Adipose tissue (tissue), 3 donors: Measurements from ENCODE around the gene NUBPL. TPM values are rescaled to one million over a fixed set of nuclear protein-coding genes. Genes with fewer than 3 reads are reported as not detected.
"Not testable (repeated sequence)": the region's sequence is repeated elsewhere in the genome, so short reads cannot be mapped to it uniquely, and the experiment has no call there.

ENCODE experiments used
- H3K27ac ChIP-seq: one replicate; pipeline ENCODE4 v1.5.1; 2013; ENCODE audit warnings: low read depth, low read length
- WGBS, 3 donors: extraction: QIAGEN DNeasy Blood & Tissue Kit; methylation state at CpG; one replicate each; pipeline ENCODE4 v1.1.7; 2013; 5-methylcytosine and 5-hydroxymethylcytosine counted together
- polyA plus RNA-seq, 3 donors: library from polyadenylated mRNA; stranded (reverse); fragments of 200-250 nt; gene quantifications; one replicate each; pipeline ENCODE4 v1.2.3, GENCODE V29; 2013
- donor health status: healthy with polysubstance abuse.
- donor health status: Bipolar disorder and iron deficiency.
- donor health status: healthy.

NUBPL gene
- polyA plus RNA-seq, 3 donors: 2.9 to 7.8 (median 7.5) TPM

DNA sequence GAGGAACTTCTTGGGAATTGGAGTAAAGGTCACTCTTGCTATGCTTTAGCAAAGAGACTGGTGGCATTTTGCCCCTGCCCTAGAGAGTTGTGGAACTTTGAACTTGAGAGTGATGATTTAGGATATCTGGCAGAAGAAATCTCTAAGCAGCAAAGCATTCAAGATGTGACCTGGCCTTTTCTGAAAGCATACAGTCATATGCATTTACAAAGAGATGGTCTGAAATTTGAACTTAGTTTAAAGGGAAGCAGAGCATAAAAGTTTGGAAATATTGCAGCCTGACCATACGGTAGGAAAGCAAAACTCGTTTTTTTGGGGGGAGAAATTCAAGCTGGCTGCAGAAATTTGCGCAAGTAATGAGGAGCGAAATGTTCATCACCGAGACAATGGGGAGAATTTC, 60.9 kb downstream of the NUBPL start:
- no peak overlapping the region for H3K27ac ChIP-seq
- 93 to 95% (median 95%) methylated on average over 5 of the region's 5 CpGs for whole genome bisulfite sequencing, 3 donors

DNA sequence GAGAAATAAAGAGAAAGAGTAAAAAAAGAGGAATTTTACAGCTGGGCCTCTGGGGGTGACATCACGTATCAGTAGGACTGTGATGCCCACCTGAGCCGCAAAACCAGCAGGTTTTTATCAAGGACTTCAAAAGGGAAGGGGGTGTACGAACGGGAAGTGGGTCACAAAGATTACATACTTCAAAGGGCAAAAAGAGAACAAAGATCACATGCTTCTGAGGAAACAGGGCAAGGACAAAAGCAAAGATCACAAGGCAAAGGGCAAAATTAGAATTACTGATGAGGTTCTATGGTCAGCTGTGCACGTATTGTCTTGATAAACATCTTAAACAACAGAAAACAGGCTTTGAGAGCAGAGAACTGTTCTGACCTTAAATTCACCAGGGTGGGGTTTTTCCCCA, 91.7 kb downstream of the NUBPL start:
- H3K27ac ChIP-seq: not testable (repeated sequence)
- WGBS, 3 donors: 94 to 98% (median 97%) methylated on average over 5 of the region's 5 CpGs

DNA sequence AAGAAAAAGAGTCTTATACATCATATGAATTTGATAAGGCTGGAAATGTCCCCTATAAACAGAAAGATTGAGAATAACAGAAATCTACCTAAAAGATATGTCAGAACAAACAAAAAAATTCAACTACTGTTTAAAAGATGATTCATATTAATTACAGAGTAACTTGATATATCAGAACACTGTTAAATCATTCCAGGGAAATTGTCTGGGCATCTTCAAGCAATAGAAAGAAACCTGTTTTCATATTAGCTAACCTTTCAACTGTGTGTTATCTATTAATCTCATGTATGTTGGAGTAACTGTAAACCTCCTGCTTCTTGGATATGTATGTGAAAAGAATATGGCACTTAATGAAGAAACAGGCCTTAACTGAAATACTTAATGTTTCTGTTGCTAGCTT, 96.7 kb downstream of the NUBPL start:
- no peak overlapping the region for H3K27ac ChIP-seq

DNA sequence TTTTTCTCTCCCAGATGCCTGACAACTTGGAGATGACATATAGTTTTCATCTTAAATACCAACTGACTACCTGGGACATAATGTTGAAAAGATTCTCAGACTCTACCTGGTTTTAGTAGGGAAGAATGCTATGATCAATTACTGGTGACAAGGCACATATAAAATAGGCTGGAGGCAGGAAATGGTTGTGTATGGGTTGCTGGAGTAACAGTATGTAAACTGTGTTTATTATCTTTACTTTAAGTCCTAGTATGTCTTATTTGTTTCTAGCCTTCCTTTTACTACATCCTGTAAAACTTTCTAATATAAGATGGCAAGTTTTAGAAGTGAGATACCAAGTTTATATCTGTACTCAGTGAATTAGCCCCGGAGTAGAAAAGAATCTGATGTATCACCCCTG, 98.1 kb downstream of the NUBPL start:
- WGBS, 3 donors: 70 to 97% (median 97%) methylated on average over 1 of the region's 1 CpG

DNA sequence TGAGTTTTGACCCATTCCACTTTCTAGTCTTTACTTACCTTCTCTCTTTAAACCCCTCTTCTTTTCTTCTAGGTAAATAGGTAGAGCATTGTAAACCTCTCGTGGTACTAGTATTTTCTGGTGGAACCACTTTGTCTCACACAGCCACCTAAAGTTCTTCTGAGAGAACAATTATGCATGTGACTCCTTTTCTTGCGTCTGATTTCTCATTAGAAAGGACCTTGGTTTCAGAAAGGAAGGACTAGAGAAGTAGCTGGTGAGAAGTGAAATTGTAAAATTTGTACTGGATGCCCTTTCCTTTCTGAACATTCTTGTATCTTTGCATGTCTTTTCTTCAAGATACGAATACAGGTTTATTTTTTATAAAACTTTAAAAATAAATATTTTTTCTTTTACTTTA, 99.0 kb downstream of the NUBPL start:
- WGBS, 3 donors: 87 to 93% (median 90%) methylated on average over 3 of the region's 3 CpGs
- no peak overlapping the region for H3K27ac ChIP-seq

More for the DNA sequence above, 98.1 kb downstream of the NUBPL start:
- no peak overlapping the region for H3K27ac ChIP-seq

DNA sequence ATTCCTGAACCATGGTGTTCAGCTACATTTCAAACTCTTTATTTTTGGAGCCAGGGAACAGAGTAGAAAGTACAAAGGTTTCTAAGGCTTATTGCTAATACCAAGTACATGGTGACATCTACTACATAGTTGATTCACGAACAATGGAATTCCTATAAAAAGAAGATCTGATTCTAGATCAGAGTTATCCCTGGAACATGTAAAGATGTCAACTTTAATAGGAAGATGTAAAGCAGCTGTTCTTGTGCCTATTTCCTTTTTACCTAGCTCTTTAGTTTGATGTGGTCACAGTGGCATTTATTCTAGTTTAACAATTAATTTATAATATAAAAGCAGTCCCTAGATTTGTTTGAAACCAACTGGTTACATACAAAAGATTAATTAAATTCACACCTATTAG, 99.5 kb downstream of the NUBPL start:
- 73 to 87% (median 78%) methylated on average over 1 of the region's 1 CpG for WGBS, 3 donors
- H3K27ac ChIP-seq: no peak overlapping the region

DNA sequence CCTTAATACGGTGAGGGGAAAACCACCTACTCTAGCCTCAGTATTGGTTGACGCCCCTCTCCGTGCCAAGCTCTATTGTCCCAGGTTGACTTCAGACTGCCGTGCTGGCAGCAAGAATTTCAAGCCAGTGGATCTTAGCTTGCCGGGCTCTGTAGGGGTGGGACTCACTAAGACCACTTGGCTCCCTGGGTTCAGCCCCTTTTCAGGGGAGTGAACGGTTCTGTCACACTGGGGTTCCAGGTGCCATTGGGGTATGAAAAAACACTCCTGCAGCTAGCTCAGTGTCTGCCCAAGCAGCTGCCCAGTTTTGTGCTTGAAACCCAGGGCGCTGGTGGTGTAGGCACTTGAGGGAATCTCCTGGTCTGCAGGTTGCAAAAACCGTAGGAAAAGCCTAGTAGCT, 107.1 kb downstream of the NUBPL start:
- WGBS, 3 donors: 93 to 96% (median 93%) methylated on average over 8 of the region's 8 CpGs
- H3K27ac ChIP-seq: no peak overlapping the region

DNA sequence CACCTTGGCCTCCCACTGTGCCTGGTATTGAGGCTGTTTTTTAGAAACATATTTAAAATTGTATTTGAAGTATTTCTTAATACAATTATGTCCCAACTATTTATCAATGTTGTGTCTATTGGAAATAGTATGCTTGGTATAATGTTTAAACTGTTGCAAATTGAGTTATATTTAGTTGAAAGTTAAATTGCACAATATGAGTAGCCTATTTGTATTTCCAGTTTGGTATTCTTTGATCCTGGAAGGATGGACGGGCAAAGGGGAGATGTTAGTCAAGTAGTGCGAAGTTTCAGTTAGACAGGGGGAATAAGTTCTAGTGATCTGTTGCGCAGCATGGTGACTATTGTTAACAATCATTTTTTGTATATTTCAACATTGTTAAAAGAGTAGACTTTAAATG, 111.5 kb downstream of the NUBPL start:
- 75 to 98% (median 81%) methylated on average over 3 of the region's 3 CpGs for WGBS, 3 donors
- no peak overlapping the region for H3K27ac ChIP-seq

DNA sequence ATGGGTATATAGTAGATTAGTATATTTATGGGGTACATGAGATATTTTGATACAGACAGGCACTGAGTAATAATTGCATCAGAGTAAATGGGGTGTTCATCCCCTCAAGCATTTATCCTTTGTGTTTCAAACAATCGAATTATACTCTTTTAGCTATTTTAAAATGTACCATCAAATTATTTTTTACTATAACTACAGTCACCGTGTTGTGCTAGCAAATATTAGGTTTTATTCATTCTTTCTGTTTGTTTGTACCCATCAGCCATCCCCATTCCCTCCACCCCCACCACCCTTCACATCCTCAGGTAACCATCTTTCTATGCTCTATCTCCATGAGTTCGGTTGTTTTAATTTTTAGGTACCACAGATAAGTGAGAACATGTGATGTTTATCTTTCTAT, 115.8 kb downstream of the NUBPL start:
- 62 to 95% (median 66%) methylated on average over 3 of the region's 3 CpGs for WGBS, 3 donors

DNA sequence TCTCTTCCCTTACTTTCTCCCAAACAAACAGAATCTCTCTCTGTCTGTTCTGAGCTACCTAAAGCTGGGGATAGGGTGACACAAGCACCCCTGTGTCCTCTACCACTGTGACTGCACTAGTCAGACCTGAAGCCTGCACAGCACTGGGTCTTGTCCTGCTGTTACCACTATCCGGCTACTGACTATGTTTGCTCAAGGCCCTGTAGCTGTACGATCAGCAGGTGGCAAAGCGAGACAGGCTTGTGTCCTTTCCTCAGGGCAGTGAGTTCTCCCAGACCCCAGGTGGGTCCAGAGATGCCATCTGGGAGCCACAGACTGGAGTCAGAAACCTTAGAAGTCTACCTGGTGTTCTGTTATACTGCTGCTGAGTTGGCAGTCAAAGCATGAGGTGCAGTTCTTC, 116.4 kb downstream of the NUBPL start:
- no peak overlapping the region for H3K27ac ChIP-seq
- 83 to 95% (median 94%) methylated on average over 3 of the region's 3 CpGs for WGBS, 3 donors

More for the DNA sequence above, 115.8 kb downstream of the NUBPL start:
- H3K27ac ChIP-seq: no peak overlapping the region

DNA sequence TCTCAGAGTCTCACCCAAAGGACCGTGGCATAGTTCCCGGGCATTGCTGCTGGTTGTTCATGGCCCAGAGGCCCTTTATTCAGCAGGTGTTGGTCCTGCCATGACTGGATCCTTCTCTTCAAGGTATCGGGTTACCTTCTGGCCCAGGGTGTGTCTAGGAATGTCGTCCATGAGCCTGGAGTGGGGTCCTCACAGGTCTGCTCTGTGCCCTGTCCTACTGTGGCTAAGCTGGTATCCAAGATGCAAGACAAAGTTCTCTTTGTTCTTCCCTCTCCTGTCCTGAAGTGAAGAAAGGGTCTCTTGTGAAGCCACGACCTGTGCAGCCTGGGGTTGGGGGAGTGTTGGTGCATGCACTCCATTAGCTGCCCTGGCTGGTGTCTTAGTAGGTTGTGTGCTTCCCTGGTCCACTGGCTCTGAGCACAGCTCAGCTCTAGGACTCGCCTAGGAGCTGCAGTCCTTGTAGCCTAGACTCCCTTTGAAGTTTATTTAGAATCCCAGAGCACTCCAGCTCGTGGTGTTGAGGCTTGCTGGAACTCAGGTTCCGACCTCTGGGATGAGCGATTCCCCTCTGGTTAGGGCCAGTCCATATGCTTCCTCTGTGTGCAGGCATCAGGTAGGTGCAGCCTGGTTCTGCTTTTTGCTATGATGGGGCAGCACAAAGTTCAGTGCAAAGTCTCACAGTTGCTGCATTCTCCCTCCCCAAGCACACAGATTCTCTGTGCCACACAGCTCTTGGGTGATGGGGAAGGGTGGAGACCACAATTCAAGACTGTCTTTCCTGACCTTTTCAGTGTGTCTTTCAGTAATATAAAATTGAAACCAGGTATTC, 117.4 kb downstream of the NUBPL start:
- H3K27ac ChIP-seq: no peak overlapping the region
- WGBS, 3 donors: 88 to 89% (median 88%) methylated on average over 9 of the region's 9 CpGs

DNA sequence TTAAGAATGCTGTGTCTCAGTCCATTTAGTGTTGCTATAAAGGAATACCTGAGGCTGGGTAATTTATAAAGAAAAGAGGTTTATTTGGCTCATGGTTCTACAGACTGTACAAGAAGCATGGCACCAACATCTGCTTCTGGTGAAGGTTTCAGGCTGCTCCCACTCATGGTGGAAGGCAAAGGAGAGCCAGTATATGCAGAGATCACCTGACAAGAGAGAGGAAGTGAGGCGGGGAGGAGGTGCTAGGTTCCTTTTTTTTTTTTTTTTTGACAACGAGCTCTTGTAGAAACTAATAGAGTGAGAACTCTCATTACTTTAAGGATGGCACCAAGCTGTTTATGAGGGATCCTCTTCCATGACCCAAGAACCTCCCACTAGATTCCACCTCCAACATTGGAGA, 121.6 kb downstream of the NUBPL start:
- H3K27ac ChIP-seq: no peak overlapping the region
- 92 to 100% (median 96%) methylated on average over 2 of the region's 2 CpGs for WGBS, 3 donors

DNA sequence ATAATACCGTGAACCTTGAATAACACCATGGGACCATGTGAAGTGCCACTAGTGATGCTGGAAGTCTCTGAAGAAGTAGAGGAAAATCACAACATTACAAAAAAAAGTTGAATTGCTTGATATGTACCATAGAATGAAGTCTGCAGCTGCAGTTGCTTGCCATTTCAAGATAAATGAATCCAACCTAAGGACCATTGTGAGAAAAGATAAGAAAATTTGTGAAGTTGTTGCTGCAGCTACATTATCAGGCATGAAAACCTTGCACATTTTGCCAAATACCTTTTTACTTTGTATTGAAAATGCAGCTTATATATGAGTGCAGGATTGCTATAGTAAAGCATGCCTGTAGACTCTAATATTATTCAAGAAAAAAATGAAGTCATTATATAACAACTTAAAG, 126.5 kb downstream of the NUBPL start:
- 94 to 100% (median 98%) methylated on average over 1 of the region's 1 CpG for WGBS, 3 donors
- no peak overlapping the region for H3K27ac ChIP-seq

DNA sequence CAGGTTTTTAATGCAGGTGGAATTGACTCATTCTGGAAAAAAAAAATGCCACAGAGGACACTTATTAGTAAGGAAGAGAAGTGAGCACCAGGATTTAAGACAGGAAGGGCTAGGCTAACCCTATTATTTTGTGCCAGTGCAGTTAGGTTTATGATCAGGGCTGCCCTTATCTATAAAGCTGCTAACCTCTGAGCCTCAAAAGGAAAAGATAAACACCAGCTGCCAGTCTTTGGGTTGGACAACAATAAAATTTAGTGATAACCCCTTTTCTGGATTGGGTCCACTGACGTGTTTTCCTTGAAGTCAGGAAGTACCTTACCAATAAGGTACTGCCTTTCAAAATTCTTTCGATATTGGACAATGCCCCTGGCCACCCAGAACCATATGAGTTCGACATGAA, 128.9 kb downstream of the NUBPL start:
- 69 to 84% (median 70%) methylated on average over 3 of the region's 3 CpGs for WGBS, 3 donors

DNA sequence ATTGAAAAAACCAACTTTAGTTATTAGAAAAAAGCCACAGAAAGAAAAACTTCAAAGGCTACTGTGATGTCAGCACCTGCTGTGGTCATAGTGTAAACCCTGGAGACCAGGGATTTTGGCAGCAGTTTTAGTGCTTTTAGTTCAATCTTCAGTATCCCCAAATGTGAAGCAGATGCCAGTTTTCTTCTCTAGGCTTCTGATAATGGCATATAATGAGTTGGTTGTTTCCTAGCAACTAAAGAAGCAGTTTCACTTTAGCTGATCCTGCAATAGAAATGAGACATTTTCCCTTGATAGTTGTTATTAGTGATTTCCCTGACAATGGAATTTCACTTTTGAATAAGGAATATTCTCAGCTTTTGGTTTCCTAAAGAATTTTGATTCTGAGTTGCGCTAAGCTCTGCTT, 131.2 kb downstream of the NUBPL start:
- no peak overlapping the region for H3K27ac ChIP-seq
- 61 to 83% (median 75%) methylated on average over 1 of the region's 1 CpG for whole genome bisulfite sequencing, 3 donors

More for the DNA sequence above, 128.9 kb downstream of the NUBPL start:
- H3K27ac ChIP-seq: no peak overlapping the region

DNA sequence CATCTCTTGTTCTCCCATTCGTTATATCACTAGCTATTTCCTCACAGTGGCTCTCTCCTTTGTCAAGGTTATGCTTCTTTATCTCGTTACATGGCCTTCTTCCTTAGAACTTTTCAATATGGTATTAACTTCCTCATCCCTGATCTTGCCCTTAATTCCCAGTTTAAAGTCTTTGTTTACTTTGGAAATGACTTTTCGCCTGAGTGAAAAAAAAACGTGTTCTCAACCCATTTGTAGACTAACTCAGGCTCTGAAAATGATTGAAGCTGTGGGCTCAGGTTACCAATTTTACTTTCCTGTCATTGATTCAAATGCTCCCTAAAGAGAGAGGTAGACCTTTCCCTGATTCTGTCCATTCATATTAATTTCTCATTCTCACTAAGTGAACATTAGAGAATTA, 135.2 kb downstream of the NUBPL start:
- H3K27ac ChIP-seq: no peak overlapping the region
- 60 to 81% (median 62%) methylated on average over 4 of the region's 4 CpGs for WGBS, 3 donors

DNA sequence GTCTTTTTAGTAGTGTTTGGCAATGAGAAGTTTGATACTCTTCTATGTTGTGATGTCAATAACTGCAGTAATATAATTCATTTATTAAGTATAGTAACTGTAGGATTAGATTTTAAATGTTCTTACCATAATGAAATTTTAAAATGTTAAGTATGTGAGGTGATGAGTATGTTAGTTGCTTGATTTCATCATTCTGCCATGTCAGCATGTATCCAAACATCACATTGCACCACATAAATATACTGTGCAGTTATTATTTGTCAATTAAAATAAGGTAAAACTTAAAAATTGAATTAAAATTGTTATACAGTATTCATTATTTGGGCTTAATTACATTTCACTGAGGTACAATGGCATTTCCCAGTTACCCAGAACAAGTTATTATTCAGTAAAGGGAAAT, 138.6 kb downstream of the NUBPL start:
- H3K27ac ChIP-seq: no peak overlapping the region

DNA sequence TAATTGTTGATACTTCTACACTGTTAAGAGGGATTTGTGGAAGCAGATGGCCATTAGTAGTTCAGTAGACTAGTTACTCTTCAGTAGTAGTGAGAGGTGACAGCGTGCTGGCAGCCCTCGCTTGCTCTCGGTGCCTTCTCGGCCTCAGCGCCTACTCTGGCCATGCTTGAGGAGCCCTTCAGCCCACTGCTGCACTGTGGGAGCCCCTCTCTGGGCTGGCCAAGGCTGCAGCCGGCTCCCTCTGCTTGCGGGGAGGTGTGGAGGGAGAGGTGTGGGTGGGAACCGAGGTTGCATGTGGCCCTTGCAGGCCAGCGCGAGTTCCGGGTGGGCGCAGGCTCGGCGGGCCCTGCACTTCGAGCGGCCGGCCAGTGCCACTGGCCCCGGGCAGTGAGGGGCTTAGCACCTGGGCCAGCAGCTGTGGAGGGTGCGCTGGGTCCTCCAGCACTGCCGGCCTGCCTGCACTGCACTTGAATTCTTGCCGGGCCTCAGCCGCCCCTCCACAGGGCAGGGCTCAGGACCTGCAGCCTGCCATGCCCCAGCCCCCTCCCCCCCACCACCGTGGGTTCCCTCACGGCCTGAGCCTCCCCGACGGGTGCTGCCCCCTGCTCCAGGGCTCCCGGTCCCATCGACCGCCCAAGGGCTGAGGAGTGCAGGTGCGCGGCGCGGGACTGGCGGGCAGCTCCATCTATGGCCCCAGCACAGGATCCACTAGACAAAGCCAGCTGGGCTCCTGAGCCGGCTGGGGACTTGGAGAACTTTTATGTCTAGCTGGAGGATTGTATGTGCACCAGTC, 139.3 kb downstream of the NUBPL start:
- no peak overlapping the region for H3K27ac ChIP-seq
- 92 to 96% (median 95%) methylated on average over 32 to 35 of the region's 35 CpGs for WGBS, 3 donors

DNA sequence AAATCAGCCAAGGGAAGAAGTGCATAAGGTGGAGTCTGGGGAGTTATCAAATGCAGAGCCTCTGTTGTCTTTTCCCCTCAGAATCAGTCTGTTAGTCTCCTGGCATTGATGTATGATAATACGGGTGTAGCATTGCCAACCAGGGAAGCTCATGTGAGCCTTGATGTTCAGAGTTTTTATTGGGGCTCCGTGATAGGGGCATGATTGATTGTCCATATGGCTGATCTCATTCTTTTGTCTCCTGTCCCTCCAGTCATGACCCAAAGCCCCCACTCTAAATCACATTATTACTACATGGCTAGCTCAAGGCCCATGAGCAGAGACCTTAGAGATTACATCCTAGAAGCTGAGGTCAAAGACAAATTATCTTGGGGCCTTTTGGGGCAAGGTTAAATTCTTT, 140.9 kb downstream of the NUBPL start:
- H3K27ac ChIP-seq: no peak overlapping the region
- WGBS, 3 donors: 71 to 95% (median 89%) methylated on average over 2 of the region's 2 CpGs

DNA sequence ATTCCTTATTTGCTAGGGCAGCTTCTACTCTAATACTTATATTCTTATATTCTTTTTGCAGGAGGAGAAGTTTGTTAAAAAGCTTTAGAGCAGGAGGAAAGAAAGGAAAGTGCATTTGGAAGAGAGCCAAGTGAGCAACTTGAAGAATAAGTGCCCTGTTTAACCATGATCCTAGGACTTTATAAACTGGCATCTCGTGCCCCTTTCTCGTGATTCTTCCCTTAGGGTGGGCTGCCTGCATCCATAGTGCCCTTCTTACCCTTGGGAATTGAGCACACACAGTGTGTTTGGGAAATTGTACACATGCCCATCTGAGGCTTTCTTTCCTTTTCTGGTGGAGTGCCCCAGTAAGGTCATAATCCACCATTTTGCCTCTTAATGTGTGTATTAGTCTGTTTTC, 141.9 kb downstream of the NUBPL start:
- WGBS, 3 donors: 61 to 87% (median 74%) methylated on average over 2 of the region's 2 CpGs
- no peak overlapping the region for H3K27ac ChIP-seq
